ENCODE measurements around the gene FHOD3. TPM values are rescaled to one million over a fixed set of nuclear protein-coding genes. Genes with fewer than 3 reads are reported as not detected.

The FHOD3 gene
- total RNA-seq, 2 donors from 2014 or later: 2.8 to 3.1 TPM

DNA sequence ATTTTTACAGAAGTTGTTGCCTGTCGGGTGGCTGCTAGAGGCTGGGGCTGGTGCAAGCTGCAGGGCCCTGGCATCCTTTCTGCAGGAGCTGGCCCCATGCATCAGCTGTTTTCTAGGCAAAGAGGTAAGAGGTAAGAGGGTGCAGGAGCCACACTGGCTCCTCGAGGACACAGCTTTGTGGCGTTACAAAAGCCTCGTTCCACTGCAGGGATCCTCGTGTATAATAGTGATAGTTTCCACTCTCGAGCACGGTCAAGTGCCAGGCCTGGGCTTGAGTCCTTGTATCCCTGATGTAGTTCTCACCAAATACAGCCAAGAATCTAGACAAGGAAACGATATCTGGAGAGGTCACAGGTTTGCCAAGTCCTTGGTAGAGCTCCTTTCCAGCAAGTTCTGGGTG lies 33.2 kb upstream of the FHOD3 start:
- TF ChIP-seq, protein P1, sequence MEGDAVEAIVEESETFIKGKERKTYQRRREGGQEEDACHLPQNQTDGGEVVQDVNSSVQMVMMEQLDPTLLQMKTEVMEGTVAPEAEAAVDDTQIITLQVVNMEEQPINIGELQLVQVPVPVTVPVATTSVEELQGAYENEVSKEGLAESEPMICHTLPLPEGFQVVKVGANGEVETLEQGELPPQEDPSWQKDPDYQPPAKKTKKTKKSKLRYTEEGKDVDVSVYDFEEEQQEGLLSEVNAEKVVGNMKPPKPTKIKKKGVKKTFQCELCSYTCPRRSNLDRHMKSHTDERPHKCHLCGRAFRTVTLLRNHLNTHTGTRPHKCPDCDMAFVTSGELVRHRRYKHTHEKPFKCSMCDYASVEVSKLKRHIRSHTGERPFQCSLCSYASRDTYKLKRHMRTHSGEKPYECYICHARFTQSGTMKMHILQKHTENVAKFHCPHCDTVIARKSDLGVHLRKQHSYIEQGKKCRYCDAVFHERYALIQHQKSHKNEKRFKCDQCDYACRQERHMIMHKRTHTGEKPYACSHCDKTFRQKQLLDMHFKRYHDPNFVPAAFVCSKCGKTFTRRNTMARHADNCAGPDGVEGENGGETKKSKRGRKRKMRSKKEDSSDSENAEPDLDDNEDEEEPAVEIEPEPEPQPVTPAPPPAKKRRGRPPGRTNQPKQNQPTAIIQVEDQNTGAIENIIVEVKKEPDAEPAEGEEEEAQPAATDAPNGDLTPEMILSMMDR (conservative IDR thresholded peaks at IDR 0.05): no peak
- no peaks in the 10 kb centered on the region for H3K4me1 ChIP-seq (ENCODE audit: control insufficient read depth, insufficient read depth, low read length)
- Mint-ChIP-seq H3K9me3 (no peaks in the 10 kb centered on the region), H3K27ac (no peak overlapping the region), H3K36me3 (ENCODE audit: low read depth) (no peaks in the 10 kb centered on the region), H3K4me1 (no peaks in the 10 kb centered on the region), H3K4me3 (no peak overlapping the region), H3K27me3 (ENCODE audit: insufficient read depth) (no peaks in the 10 kb centered on the region)
- no peak overlapping the region for H3K27ac ChIP-seq (ENCODE audit: low read depth, low read length)
- no peak overlapping the region for H3K9ac ChIP-seq (ENCODE audit: extremely low read depth, low read length, poor library complexity, severe bottlenecking)
- no peaks in the 10 kb centered on the region for H3K9me3 ChIP-seq (ENCODE audit: control insufficient read depth, low read length)
- no peaks in the 10 kb centered on the region for H3K27me3 ChIP-seq (ENCODE audit: control insufficient read depth, insufficient read depth, low read length, poor library complexity, severe bottlenecking)
- H3K36me3 ChIP-seq (ENCODE audit: control insufficient read depth, insufficient read depth, low read length): no peaks in the 10 kb centered on the region
- DNase-seq: no peak
- 92 to 94% methylated on average over 7 to 8 of the region's 8 CpGs for WGBS, 2 experiments (ENCODE audit: insufficient coverage in 1 of 2, insufficient read length in 1 of 2)
- H3K4me3 ChIP-seq (ENCODE audit: low read length): no peak overlapping the region

- no peak overlapping the region for H3K27ac Mint-ChIP-seq
- Histone ChIP-seq H3K27me3 (ENCODE audit: control insufficient read depth, insufficient read depth, low read length, poor library complexity, severe bottlenecking) (no peaks in the 10 kb centered on the region), H3K9me3 (ENCODE audit: control insufficient read depth, low read length) (no peaks in the 10 kb centered on the region), H3K27ac (ENCODE audit: low read depth, low read length) (no peak overlapping the region), H3K4me3 (ENCODE audit: low read length) (no peak overlapping the region), H3K36me3 (ENCODE audit: control insufficient read depth, insufficient read depth, low read length) (no peaks in the 10 kb centered on the region), H3K4me1 (ENCODE audit: control insufficient read depth, insufficient read depth, low read length) (no peaks in the 10 kb centered on the region), H3K9ac (ENCODE audit: extremely low read depth, low read length, poor library complexity, severe bottlenecking) (no peak overlapping the region)
- DNase-seq: no peak
- no peaks in the 10 kb centered on the region for H3K4me1 Mint-ChIP-seq
- 82% methylated on average over 4 to 5 of the region's 5 CpGs for WGBS, 2 experiments (ENCODE audit: insufficient coverage in 1 of 2, insufficient read length in 1 of 2)
- H3K36me3 Mint-ChIP-seq (ENCODE audit: low read depth): no peaks in the 10 kb centered on the region
- H3K9me3 Mint-ChIP-seq: no peaks in the 10 kb centered on the region
- H3K27me3 Mint-ChIP-seq (ENCODE audit: insufficient read depth): no peaks in the 10 kb centered on the region
- no peak overlapping the region for H3K4me3 Mint-ChIP-seq
- TF ChIP-seq, protein P1 (conservative IDR thresholded peaks at IDR 0.05): no peak
Observed at GRCh38 chr18:36265015-36265414, 32.5 kb upstream of the FHOD3 start.

DNA sequence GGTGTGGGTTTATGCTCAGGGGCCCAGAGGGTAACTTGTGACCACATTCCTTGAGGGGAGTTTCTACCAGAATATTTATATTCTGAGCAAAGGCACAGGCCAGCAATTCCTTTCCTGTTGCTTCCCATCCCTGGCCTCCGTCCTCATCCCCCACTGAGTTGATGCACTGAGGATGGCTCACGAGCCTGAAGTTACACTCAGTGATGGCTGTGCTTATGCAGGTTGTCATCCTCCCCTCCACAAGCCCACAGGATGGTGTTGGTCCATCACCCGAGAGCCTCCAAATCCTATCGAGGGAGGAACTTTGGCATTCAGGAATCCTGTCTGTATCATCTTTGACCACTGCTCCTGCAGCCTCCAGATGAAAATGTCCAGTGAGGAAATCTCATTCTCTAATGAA lies 28.4 kb upstream of the FHOD3 start:
- Mint-ChIP-seq H3K4me3 (no peak overlapping the region), H3K4me1 (no peaks in the 10 kb centered on the region), H3K9me3 (no peaks in the 10 kb centered on the region), H3K27ac (no peak overlapping the region), H3K36me3 (ENCODE audit: low read depth) (no peaks in the 10 kb centered on the region), H3K27me3 (ENCODE audit: insufficient read depth) (no peaks in the 10 kb centered on the region)
- H3K4me3 ChIP-seq (ENCODE audit: low read length): no peak overlapping the region
- H3K27ac ChIP-seq (ENCODE audit: low read depth, low read length): no peak overlapping the region
- TF ChIP-seq, protein P1 (conservative IDR thresholded peaks at IDR 0.05): no peak
- no peaks in the 10 kb centered on the region for H3K4me1 ChIP-seq (ENCODE audit: control insufficient read depth, insufficient read depth, low read length)
- no peaks in the 10 kb centered on the region for H3K36me3 ChIP-seq (ENCODE audit: control insufficient read depth, insufficient read depth, low read length)
- WGBS, 2 experiments (ENCODE audit: insufficient coverage in 1 of 2, insufficient read length in 1 of 2): 87 to 100% methylated on average over 2 to 4 of the region's 4 CpGs
- H3K27me3 ChIP-seq (ENCODE audit: control insufficient read depth, insufficient read depth, low read length, poor library complexity, severe bottlenecking): no peaks in the 10 kb centered on the region
- no peak for DNase-seq
- no peaks in the 10 kb centered on the region for H3K9me3 ChIP-seq (ENCODE audit: control insufficient read depth, low read length)
- H3K9ac ChIP-seq (ENCODE audit: extremely low read depth, low read length, poor library complexity, severe bottlenecking): no peak overlapping the region
